Measurements from ENCODE around the gene VDR.
"Not testable (repeated sequence)": the region's sequence is repeated elsewhere in the genome, so short reads cannot be mapped to it uniquely, and the experiment has no call there.

VDR gene

GRCh38 chr12:47824635-47825034 lies 80.2 kb downstream of the VDR start:
- no peak for FAIRE-seq

DNA sequence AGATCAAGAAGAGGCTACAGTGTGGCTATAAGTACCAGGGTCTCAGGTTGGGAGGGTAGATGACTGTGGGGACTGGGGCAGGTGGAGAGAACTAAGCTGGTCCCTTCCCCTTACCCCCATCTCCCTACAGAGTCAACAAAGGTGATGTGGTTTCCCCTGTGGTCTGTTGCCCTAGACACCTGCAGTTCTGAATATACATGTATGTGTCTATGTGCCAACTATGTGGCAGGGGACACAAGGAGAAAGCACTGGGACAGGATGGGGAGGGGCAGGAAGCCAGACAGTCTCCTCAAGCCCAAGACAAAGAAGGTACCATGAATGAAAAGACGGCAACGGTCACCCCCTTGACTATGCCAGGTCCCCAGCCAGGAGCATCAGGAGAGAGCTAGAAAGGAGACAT lies 80.6 kb downstream of the VDR start:
- FAIRE-seq = no peak

DNA sequence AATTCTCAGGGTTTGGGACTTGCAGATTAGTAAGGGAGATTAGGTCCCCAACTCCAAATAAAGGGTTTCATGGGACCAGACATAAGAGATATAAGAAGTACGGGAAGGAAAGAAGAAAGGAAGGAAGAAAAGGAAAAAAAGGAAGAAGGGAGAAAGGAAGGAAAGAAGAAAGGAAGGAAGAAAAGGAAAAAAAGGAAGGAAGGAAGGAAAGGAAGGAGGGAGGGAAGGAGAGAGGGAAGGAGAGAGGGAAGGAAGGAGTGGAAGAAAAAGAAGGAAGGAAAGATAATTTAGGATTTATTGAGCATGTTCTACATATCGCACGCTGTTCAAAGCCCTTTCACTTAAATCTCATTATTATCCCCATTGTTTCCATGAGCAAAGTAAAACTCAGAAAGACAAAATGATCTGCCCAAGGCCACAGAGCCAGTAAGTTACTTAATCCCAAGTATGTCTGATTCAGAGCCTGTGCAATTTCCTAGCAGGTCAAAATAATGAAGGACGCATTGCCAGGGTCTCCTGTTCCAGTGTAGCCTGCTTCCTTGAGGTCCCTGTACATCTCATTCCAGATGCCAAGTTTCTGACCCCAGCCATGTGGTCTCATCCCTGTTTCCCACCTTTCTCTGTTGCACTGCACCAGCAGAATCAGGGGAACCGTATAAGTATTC lies 81.2 kb downstream of the VDR start:
- no peak for FAIRE-seq

GRCh38 chr12:47822863-47823262 lies 81.9 kb downstream of the VDR start:
- no peak for FAIRE-seq

DNA sequence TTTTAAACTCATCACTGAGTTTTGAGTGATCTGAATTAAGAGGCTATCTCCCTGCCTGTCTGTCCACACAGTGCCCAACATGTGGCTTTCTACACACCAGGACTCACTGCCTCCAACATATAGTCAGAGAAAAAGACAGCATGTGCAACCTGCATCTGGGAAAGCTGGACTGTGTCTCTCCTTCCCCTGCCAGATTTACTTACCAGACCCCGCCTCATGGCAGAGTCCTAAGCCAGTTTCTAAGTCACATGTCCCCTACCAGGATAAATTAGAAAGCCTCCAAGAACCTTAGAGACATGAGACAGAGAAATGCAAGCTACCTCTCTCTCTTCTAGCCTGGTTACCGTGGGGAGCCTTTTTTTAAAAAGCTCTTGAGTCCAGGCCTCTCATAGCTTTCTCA lies 82.4 kb downstream of the VDR start:
- FAIRE-seq = no peak

DNA sequence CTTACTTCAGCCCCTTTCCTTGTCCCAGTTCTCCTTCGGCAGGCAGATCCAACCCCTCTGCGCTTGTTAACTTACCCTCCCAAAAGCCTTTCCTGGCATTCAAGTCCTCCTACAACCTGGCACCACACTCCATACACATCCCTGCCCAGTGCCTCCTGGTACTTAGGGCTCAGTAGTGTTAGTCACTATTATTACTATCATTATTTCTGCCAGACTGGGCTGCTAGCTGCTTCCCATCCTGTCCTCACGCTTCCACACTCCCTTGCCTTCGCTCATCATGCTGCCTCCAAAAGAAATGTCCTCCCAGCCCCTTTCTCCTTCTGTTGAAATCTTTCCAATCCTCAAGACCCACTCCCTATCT lies 83.5 kb downstream of the VDR start:
- no peak for FAIRE-seq

- no peak for FAIRE-seq
Observed at GRCh38 chr12:47820631-47821345, 84.0 kb downstream of the VDR start.

DNA sequence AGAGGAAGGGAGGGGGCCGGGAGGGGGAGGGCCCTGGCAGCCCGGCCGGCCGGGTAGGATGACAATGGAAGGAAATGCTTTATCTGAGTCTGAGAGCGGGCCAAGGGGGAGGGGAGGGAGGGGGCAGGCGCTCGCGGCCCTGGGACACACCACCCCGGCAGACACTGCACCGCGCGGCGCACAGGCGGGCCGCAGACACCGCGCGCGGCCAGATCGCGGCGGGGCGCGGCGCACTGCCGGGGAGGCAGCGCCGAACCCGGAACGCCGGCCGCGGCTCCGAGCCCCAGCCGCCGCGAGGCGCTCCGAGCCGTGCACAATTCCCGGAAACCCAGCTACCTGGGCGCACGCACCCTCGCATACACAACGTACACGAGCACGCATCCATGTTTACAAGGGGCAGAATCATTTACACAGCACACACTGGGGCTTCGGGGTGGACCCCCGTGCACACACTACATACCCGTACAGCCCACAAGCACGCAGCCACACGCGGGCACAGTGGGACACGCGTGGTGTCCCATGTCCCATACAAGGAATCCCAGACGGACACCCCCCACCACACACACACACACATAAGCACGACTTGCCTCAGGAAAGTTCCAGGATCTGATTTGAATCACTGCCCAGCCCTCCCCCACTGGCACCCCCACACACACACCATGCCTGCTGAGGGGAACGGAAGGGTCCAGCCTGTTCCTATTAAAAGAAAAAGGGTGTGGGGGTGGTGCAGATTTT lies 84.7 kb downstream of the VDR start, which contains the start of gene HDAC7:
TSS of gene HDAC7 (minus strand) at position 8 of the 735 bp plus-strand sequence. CDS start 118 bp downstream, outside the sequence.
- FAIRE-seq = no peak

DNA sequence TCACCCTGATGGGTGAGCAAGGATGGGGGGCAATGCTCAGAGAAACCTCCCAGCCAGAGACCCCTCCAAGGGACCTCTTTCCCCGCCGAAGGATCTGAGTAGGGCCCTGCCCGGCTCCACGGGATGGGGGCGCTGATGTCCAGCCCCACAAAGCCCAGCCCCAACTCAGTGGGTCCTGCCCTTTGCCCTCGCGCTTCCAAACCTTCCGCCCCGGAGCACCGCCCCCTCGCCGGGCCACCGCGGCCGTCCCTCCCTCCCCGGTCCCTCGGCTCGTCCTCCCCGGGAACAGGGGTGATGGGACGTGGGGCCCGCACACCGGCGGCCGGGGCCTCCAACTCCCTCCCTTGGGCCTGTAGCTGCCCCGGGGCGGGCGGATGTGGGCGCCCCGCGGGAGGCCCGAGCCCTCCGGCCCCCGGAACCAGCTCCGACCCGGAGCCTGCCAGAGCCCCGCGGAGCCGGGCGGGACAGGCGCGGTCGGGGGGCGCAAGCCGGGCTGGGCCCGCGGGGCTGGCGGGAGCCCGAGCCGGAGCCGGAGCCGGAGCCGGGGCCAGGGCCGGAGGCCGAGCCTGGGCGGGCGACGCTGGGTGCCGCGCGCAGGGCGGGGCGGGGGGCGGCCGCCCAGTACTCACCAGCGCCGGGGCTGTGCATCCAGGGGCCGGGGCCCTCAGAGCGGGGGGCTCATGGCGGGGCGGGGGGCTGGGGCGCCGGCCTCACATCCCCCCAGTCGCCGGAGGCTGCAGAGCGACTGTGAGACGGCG lies 85.5 kb downstream of the VDR start:
- FAIRE-seq = no peak

- no peak for FAIRE-seq
Observed at GRCh38 chr12:47818467-47819137, 86.2 kb downstream of the VDR start.

DNA sequence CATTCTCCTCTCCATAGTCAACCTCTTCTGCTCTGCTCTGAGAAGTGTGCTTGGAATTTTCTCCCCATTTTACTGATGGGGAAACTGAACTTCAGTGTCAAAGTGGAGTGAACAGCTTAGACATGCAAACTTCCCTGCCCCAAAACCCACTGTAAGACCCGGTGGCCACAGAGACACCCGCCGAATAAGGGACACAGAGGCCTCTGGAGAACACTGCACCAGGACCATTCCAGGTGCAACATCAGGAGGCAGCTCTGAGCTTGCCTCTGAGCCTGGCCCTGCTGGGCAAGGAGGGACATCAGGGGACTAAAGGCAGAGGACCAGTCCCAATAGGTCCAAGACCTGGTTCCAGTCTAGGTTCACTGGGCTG lies 86.8 kb downstream of the VDR start:
- FAIRE-seq = no peak

- no peak for FAIRE-seq
Observed at GRCh38 chr12:47817272-47818006, 87.4 kb downstream of the VDR start.

GRCh38 chr12:47816403-47817271 lies 88.2 kb downstream of the VDR start:
- no peak for FAIRE-seq

DNA sequence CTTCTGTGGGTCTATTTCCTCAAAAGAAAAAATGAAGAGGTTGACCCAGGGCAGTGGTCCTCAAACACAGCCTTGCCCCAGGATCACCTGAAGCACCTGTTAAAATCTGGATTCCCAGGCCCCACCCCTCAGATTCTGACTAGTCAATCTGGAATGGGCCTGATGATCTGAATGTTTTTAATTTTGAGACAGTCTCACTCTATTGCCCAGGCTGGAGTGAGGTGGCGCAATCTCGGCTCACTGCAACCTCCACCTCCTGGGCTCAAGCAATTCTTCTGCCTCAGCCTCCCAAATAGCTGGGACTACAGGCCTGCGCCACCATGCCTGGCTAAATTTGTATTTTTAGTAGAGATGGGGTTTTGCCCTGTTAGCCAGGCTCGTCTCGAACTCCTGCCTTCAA lies 89.3 kb downstream of the VDR start:
- FAIRE-seq = not testable (repeated sequence)

DNA sequence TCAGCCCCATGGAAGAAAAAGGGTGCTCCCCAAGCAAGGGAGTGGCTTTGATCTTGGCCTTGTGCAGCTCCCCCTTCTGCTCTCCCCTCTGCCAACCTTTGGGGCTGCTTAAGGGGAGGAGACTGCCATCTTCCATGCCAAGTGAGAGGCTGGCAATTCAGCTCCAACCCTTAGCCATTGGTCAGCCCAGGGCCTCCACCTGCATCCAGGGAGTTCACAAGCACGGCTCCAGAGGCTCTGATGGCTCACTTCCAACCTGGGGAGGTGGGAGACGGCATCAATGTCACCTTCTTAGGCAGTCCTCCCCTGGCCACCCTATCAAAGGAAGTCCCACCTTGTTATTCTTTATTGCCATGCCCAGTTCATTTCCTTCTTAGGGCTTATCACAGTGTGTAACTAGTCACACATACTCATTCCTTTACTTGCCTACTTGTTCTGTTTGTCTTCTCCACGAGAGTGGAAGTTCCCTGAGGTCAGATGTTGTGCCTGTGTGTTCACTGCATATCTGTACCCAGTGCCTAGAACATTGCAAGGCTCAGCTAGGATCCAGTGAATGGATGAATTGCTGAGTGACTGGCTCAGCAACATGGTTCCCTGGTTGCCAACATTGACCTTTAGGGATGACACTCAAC lies 90.1 kb downstream of the VDR start:
- FAIRE-seq = no peak

- no peak for FAIRE-seq
Observed at GRCh38 chr12:47813511-47814196, 91.1 kb downstream of the VDR start.

- FAIRE-seq = no peak
Observed at GRCh38 chr12:47812797-47813510, 91.8 kb downstream of the VDR start.

GRCh38 chr12:47811581-47812484 lies 93.0 kb downstream of the VDR start:
- no peak for FAIRE-seq

Data from colon (tissue), 2 donors.